HUES64 (cell line): Measurements from ENCODE around the gene KIF7.
"Not testable (repeated sequence)": the region's sequence is repeated elsewhere in the genome, so short reads cannot be mapped to it uniquely, and the experiment has no call there.

Experiments
- H3K27ac ChIP-seq: 2 replicates; pipeline ENCODE4 v1.7.0; 2013; ENCODE audit warnings: low read depth, low read length, inconsistent platforms
- H3K27me3 ChIP-seq: 2 replicates; pipeline ENCODE4 v1.6.1; 2013; ENCODE audit warnings: mild to moderate bottlenecking, low read length; ENCODE audit not compliant: insufficient read depth
- H3K36me3 ChIP-seq: 2 replicates; pipeline ENCODE4 v1.6.1; 2013; ENCODE audit warnings: mild to moderate bottlenecking, low read length; ENCODE audit not compliant: insufficient read depth
- H3K4me1 ChIP-seq: 2 replicates; pipeline ENCODE4 v1.6.1; 2013; ENCODE audit warnings: mild to moderate bottlenecking, low read length, moderate library complexity; ENCODE audit not compliant: insufficient read depth
- H3K4me3 ChIP-seq: 2 replicates; pipeline ENCODE4 v1.5.1; 2013; ENCODE audit warnings: mild to moderate bottlenecking, low read length, moderate library complexity
- H3K9ac ChIP-seq: 2 replicates; pipeline ENCODE4 v1.6.1; 2013; ENCODE audit warnings: mild to moderate bottlenecking, low read depth, low read length
- H3K9me3 ChIP-seq: 2 replicates; pipeline ENCODE4 v1.6.1; 2013; ENCODE audit warnings: low read depth, low read length; ENCODE audit not compliant: insufficient read depth
- WGBS: fragments of 150-250, 120-280 bp; methylation state at CpG from one replicate; pipeline ENCODE4 v1.1.7; 2013; ENCODE audit warnings: missing lambda C conversion rate; 5-methylcytosine and 5-hydroxymethylcytosine counted together

Gene KIF7

GRCh38 chr15:89599021-89599420 is 56.2 kb downstream of the KIF7 start:
- H3K9me3 ChIP-seq = no peaks in the 10 kb centered on the region
- no peaks in the 10 kb centered on the region for H3K27me3 ChIP-seq
- peaks cover 99% of the 10 kb centered on the region for H3K36me3 ChIP-seq
- H3K4me1 ChIP-seq = no peaks in the 10 kb centered on the region
- WGBS = 97% methylated on average over 4 of the region's 4 CpGs
- H3K4me3 ChIP-seq = no peak overlapping the region
- H3K27ac ChIP-seq = no peak overlapping the region
- H3K9ac ChIP-seq = no peak overlapping the region

GRCh38 chr15:89593018-89593417 is 62.2 kb downstream of the KIF7 start:
- WGBS = 97% methylated on average over 3 of the region's 4 CpGs

DNA sequence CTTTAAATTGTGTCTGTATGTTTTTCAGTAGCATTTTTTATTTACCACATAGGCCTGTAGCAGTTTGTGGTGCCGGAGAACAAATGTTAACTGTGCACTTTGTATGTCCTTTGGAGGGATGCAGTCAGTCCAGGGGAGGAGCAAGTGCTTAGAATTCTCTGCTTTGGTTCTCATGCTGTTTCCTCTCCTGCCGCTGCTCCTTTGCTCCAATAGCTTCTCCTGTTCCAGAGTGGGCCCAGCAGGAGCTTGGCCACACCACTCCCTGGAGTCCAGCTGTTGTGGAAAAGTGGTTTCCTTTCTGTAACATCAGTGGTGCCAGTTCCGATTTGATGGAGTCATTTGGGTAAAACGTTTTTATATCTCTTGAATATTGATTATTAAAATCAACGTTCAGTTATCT is 63.4 kb downstream of the KIF7 start:
- Histone ChIP-seq H3K36me3 (peaks cover 98% of the 10 kb centered on the region), H3K27ac (no peak overlapping the region), H3K9me3 (no peaks in the 10 kb centered on the region), H3K27me3 (no peaks in the 10 kb centered on the region), H3K4me3 (no peak overlapping the region), H3K4me1 (no peaks in the 10 kb centered on the region), H3K9ac (no peak overlapping the region)
- WGBS = 89% methylated on average over 3 of the region's 5 CpGs

More at GRCh38 chr15:89593018-89593417, 62.2 kb downstream of the KIF7 start:
- H3K4me3 ChIP-seq = no peak overlapping the region
- H3K9me3 ChIP-seq = no peaks in the 10 kb centered on the region
- no peaks in the 10 kb centered on the region for H3K4me1 ChIP-seq
- no peak overlapping the region for H3K9ac ChIP-seq
- no peaks in the 10 kb centered on the region for H3K27me3 ChIP-seq
- peaks cover 98% of the 10 kb centered on the region for H3K36me3 ChIP-seq
- no peak overlapping the region for H3K27ac ChIP-seq

DNA sequence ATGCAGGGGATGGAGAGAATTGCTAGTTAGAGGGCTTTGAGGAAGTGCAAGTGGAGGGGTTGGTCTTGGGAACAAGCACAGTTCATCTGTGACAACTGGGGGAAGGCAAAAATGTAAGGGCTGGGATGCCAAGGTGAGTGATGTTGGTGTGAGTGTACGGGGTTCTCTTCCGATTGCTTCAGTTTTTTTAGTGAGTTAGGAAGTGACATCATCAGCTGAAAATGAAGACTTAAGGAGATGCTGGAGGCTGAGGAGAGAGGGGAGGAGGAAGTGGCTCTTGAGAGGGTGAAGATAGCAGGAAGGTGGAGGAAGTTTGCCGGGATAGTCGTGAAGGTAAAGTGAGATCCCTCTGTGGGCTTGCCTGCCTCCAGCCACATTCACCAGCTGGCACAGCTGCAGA is 67.3 kb downstream of the KIF7 start:
- H3K4me1 ChIP-seq = no peaks in the 10 kb centered on the region
- H3K27me3 ChIP-seq = no peaks in the 10 kb centered on the region
- 94% methylated on average over 4 of the region's 4 CpGs for WGBS
- no peaks in the 10 kb centered on the region for H3K9me3 ChIP-seq
- H3K9ac ChIP-seq = no peak overlapping the region
- no peak overlapping the region for H3K27ac ChIP-seq
- H3K36me3 ChIP-seq = peaks cover 98% of the 10 kb centered on the region
- no peak overlapping the region for H3K4me3 ChIP-seq

DNA sequence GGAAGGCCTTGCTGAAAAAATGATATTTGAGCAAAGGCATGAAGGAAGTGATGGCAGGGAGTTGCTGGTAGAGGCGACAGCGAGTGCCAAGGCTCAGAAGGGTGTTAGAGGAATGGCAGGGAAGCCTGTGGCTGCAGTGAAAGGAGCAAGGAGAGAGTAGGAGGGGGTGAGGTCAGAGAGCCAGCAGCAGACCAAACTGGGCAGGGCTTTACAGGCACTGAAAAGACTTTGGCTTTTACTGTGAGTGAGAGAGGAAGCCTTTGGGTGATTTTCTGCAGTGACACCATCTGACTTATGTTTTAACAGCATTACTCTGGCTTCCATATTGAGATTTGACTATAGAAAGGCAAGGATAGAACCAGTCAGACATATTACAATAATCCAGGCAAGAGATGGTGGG is 68.6 kb downstream of the KIF7 start:
- H3K9me3 ChIP-seq = no peaks in the 10 kb centered on the region
- WGBS = 93% methylated on average over 2 of the region's 2 CpGs
- peaks cover 1% of the 10 kb centered on the region; the same call in 1 of the 2 replicates for H3K4me1 ChIP-seq
- no peak overlapping the region for H3K4me3 ChIP-seq
- H3K36me3 ChIP-seq = peaks cover 98% of the 10 kb centered on the region
- H3K27ac ChIP-seq = no peak overlapping the region
- no peak overlapping the region for H3K9ac ChIP-seq
- no peaks in the 10 kb centered on the region for H3K27me3 ChIP-seq

DNA sequence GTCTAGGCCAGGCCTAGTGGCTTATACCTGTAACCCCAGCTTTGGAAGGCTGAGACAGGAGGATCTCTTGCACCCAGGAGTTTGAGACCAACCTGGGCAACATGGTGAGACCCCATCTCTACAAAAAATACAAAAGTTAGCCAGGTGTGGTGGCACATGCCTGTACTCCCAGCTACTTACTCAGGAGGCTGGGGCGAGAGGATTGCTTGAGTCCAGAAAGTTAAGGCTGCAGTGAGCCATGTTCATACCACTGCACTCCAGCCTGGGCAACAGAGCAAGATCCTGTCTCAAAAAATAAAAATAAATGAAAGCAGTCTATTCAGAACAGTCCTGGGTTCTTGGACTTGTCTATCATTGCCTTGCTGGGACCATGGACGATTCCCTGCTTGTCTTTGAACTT is 74.5 kb downstream of the KIF7 start:
- Histone ChIP-seq H3K4me1 (peaks cover 16% of the 10 kb centered on the region), H3K36me3 (peaks cover 72% of the 10 kb centered on the region)
- H3K4me3 ChIP-seq, H3K27ac ChIP-seq, H3K27me3 ChIP-seq, H3K9me3 ChIP-seq, H3K9ac ChIP-seq: not testable (repeated sequence)
- 95% methylated on average over 2 of the region's 2 CpGs for WGBS

GRCh38 chr15:89578146-89578545 is 77.1 kb downstream of the KIF7 start:
- peak overlapping the region; percentile 34; the same call in 1 of the 2 replicates for H3K9ac ChIP-seq
- H3K9me3 ChIP-seq = no peaks in the 10 kb centered on the region
- no peaks in the 10 kb centered on the region for H3K27me3 ChIP-seq
- H3K36me3 ChIP-seq = peaks cover 46% of the 10 kb centered on the region
- WGBS = 21% methylated on average over 2 of the region's 2 CpGs
- peak overlapping the region; percentile 68; the same call in 1 of the 2 replicates for H3K27ac ChIP-seq
- peaks cover 16% of the 10 kb centered on the region for H3K4me1 ChIP-seq
- H3K4me3 ChIP-seq = peak overlapping the region; percentile 80
